Hypothalamus (tissue), 51 donors: ENCODE data around the gene EXD3.
"Not testable (repeated sequence)": the region's sequence is repeated elsewhere in the genome, so short reads cannot be mapped to it uniquely, and the experiment has no call there.

Source experiments
- DNase-seq, 51 donors: peaks; one replicate each; lab custom pipeline; 2025; lab: John Stamatoyannopoulos, UW

EXD3 gene

DNA sequence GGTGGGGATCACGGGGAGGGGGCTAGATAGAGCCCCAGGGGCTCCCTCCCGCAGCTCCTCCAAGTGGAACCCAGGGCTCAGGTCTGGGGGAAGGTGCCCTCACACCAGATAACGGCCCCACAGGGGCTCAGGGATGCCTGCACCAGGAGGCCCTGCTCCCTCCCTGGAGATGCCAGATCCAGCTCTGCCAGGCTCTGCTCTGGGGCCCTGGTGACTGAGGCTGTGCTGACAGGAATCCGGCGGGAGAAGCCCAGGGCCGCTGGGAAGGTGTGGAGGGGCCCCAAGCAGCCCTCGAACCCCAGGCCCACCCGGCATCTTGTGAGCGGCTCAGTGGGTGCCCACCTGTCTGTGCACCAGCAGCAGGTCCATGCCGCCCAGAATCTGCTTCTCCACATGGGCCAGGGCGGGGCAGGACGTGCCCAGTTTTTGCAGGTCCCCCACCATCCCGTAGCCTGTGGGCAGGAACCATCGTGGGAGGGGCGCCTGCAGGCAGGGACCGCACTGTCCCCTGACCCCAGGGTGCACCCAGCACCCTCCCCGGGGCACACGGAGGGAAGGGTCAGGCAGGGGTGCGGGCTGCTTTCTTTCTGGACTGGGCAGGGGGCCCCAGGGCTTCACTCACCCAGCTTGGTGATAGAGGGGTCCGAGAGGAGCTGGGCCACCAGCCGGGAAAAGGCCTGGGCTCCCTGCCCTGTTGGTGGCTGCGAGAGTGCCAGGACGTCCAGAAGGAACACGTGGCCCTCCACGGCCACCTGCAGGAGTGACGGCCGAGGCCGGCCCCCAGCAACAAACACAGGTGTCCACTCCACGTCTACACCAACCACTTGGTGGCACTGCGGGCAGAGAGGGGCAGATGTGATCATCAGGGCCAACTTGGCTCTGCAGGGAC is 72.0 kb downstream of the EXD3 start:
- no peak for DNase-seq

- no peak for DNase-seq
These were observed 73.4 kb downstream of the EXD3 start for GRCh38 chr9:137349471-137350033.

- DNase-seq = no peak
These were observed 74.0 kb downstream of the EXD3 start for GRCh38 chr9:137348769-137349470.

DNA sequence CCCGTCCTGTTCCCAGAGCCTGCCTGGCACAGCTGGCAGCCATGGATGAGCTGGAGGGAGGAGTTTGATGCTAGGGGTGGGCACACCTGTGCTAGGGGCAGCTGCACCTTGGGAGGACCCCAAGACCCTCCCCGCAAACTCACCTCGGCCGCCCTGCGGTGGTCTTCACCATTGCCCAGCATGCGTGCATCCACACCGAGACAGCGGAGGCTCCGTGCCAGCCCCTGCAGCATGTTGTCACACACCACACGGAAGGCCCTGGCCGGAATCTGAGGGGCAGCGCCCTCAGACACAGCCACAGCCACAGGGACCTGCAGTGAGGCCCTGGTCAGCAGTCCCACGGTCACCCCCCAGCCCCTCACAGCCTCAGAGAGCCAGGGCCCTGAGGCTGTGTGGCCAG is 75.0 kb downstream of the EXD3 start:
- no peak for DNase-seq

GRCh38 chr9:137342482-137342881 is 80.5 kb downstream of the EXD3 start:
- DNase-seq = no peak

DNA sequence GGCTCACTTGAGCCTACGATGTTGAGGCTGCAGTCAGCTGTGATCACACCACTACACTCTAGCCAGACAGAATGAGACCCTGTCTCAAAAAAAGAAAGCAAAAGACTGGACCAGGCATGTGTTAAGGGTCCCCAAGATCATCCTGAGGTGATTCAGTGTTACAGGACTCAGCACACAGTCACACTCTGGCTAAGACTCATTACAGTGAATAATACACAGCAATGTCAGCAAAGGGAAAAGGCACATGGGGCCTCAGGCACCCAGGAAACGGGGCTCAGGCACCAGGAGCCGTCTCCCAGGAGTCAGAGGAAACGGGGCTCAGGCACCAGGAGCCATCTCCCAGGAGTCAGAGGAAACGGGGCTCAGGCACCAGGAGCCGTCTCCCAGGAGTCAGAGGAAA is 81.7 kb downstream of the EXD3 start:
- DNase-seq = no peak

- DNase-seq = not testable (repeated sequence)
These were observed 83.0 kb downstream of the EXD3 start for GRCh38 chr9:137339908-137340462.

GRCh38 chr9:137339045-137339907 is 83.7 kb downstream of the EXD3 start:
- no peak for DNase-seq

GRCh38 chr9:137336735-137337134 is 86.2 kb downstream of the EXD3 start:
- DNase-seq = no peak

- DNase-seq = no peak
These were observed 89.8 kb downstream of the EXD3 start for GRCh38 chr9:137333016-137333671.

- DNase-seq = no peak
These were observed 91.0 kb downstream of the EXD3 start for GRCh38 chr9:137331929-137332328.

DNA sequence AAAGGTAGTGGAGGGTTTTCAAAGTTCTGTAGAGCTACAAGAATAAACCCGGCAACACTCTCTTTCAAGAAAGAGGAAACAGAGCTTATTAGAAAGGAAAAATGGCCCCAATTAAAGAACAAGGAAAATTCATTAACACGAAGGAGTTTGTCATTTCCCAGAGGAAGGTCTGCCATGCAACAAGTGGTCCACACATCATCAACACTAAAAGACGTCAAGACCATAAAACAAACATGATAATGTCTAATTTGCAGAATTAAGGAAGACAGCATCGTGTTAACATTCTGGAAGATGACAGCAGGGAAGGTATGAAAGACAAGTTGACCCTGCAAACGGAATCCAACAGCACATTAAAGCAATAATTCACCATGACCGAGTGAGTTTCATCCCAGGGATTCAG is 92.3 kb downstream of the EXD3 start:
- DNase-seq = no peak

DNA sequence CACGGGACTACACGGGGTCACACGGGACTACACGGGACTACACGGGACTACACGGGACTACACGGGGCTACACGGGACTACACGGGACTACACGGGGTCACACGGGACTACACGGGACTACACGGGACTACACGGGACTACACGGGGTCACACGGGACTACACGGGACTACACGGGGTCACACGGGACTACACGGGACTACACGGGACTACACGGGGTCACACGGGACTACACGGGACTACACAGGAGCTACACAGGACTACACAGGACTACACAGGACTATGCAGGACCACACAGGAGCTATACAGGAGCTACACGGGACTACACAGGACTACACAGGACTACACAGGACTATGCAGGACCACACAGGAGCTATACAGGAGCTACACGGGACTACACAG is 93.4 kb downstream of the EXD3 start:
- not testable (repeated sequence) for DNase-seq

GRCh38 chr9:137327641-137328550 is 95.1 kb downstream of the EXD3 start:
- DNase-seq = not testable (repeated sequence)

GRCh38 chr9:137326445-137327065 is 96.4 kb downstream of the EXD3 start:
- no peak for DNase-seq

DNA sequence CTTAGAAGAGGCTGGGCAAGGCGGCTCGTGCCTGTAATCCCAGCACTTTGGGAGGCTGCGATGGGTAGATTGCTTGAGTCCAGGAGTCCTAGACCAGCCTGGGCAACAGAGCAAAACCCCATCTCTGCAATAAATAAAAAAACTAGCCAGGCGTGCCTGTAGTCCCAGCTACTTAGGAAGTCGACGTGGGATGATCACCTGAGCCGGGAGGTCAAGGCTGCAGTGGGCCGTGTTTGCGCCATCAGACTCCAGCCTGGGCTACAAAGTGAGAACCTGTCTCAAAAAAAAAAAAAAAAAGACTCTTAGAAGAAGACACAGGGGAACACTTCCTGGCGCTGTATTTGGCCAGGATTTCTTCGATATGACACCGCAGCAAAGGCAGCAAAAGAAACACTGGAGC is 97.2 kb downstream of the EXD3 start:
- no peak for DNase-seq

- no peak for DNase-seq
These were observed 97.8 kb downstream of the EXD3 start for GRCh38 chr9:137325124-137325523.
